Endothelial cell of umbilical vein (primary cell): ENCODE results near the gene NF2. TPM values are rescaled to one million over a fixed set of nuclear protein-coding genes. Genes with fewer than 3 reads are reported as not detected.

Experiments used
- BruUV-seq: library from RNA; stranded (reverse); fragments of 400-500 nt; replicated peaks from 2 replicates; lab custom pipeline; 2021; lab: Mats Ljungman, UMichigan
- CTCF ChIA-PET: fragments of 300-600, 350-600 bp; sonication (Branson Sonifier 250); formaldehyde crosslinking; loops from one replicate; lab custom pipeline; 2021; ENCODE audit warnings: antibody characterized with exemption, inconsistent platforms; lab: Charles Lee
- POLR2A ChIA-PET: fragments of 300-600, 350-600 bp; sonication (Branson Sonifier 250); formaldehyde crosslinking; loops from one replicate; lab custom pipeline; 2021; ENCODE audit warnings: antibody characterized with exemption, inconsistent platforms; lab: Charles Lee
- DNase-seq: peaks from one replicate; pipeline ENCODE4 v3.0.0-alpha.2; 2011; ENCODE audit warnings: low read depth, low spot score
- FAIRE-seq: peaks from 2 replicates; lab custom pipeline; 2011; peaks lifted over from hg19 to GRCh38; lab: Jason Lieb, UNC
- H2AFZ ChIP-seq: 2 replicates; pipeline ENCODE4 v1.6.0; 2012; ENCODE audit warnings: low read depth, low read length, control low read depth, inconsistent platforms
- H3K27ac ChIP-seq: 2 replicates; pipeline ENCODE4 v1.5.1; 2011; ENCODE audit warnings: low read depth, mild to moderate bottlenecking, control low read depth, low read length, moderate library complexity; ENCODE audit not compliant: insufficient read depth
- H3K27me3 ChIP-seq, 2 experiments: 2 replicates each; pipeline versions ENCODE4 v1.6.0 to v1.6.1; 2011; ENCODE audit warnings: low read length in 2 of 2, mixed read lengths in 1 of 2; ENCODE audit not compliant: control insufficient read depth in 2 of 2, insufficient read depth in 2 of 2
- H3K36me3 ChIP-seq, 2 experiments: 2 replicates in 1 of 2; 3 replicates in 1 of 2; pipeline ENCODE4 v1.5.1; 2011; ENCODE audit warnings: low read length in 2 of 2, mild to moderate bottlenecking in 1 of 2, moderate library complexity in 1 of 2; ENCODE audit not compliant: control insufficient read depth in 2 of 2, insufficient read depth in 2 of 2; ENCODE audit errors: extremely low read depth in 1 of 2
- H3K4me1 ChIP-seq: 3 replicates; pipeline ENCODE4 v1.5.1; 2011; ENCODE audit warnings: mild to moderate bottlenecking, low read length; ENCODE audit not compliant: control insufficient read depth, insufficient read depth; ENCODE audit errors: extremely low read depth
- H3K4me2 ChIP-seq: 2 replicates; pipeline ENCODE4 v1.6.1; 2011; ENCODE audit warnings: low read length, control low read depth, mixed read lengths; ENCODE audit not compliant: insufficient read depth
- H3K4me3 ChIP-seq, 3 experiments: fragments of 200-600 bp in 1 of 3; sonication (generic), shearing (Covaris generic) in 1 of 3; replicated peaks in 1 of 3; 2 replicates each; pipeline ENCODE4 v1.5.1; 2011 to 2016; ENCODE audit warnings: control low read depth in 3 of 3, low read length in 3 of 3, mild to moderate bottlenecking in 2 of 3, inconsistent platforms in 1 of 3, low read depth in 1 of 3, moderate library complexity in 1 of 3; ENCODE audit not compliant: insufficient read depth in 1 of 3
- H3K79me2 ChIP-seq: 2 replicates; pipeline ENCODE4 v1.6.0; 2012; ENCODE audit warnings: low read length, inconsistent platforms; ENCODE audit not compliant: control insufficient read depth, insufficient read depth
- H3K9ac ChIP-seq: replicated peaks from 2 replicates; pipeline ENCODE3; 2011; ENCODE audit warnings: low read length, control low read depth; ENCODE audit not compliant: insufficient read depth; ENCODE audit errors: extremely low read depth
- H3K9me1 ChIP-seq: replicated peaks from 3 replicates; pipeline ENCODE4 v1.6.0; 2011; ENCODE audit warnings: mild to moderate bottlenecking, low read length; ENCODE audit not compliant: control insufficient read depth, insufficient read depth; ENCODE audit errors: extremely low read depth
- H3K9me3 ChIP-seq: replicated peaks from 2 replicates; pipeline ENCODE4 v1.5.1; 2012; ENCODE audit warnings: low read length, inconsistent platforms; ENCODE audit not compliant: control insufficient read depth, insufficient read depth
- H4K20me1 ChIP-seq: replicated peaks from 2 replicates; pipeline ENCODE3; 2011; ENCODE audit warnings: mild to moderate bottlenecking, low read length; ENCODE audit not compliant: control insufficient read depth, insufficient read depth; ENCODE audit errors: extremely low read depth
- CTCF ChIP-seq, 2 donors: IDR thresholded peaks; 1 replicate in 1 of 2; 2 replicates in 1 of 2; pipeline ENCODE4 v1.5.1; 2011; ENCODE audit warnings: low read length in 2 of 2, mild to moderate bottlenecking in 2 of 2, moderate library complexity in 2 of 2, control low read depth in 1 of 2, inconsistent platforms in 1 of 2, low read depth in 1 of 2; ENCODE audit not compliant: insufficient read depth in 1 of 2; ENCODE audit errors: extremely low read depth in 1 of 2
- EZH2 ChIP-seq: IDR thresholded peaks from 2 replicates; pipeline ENCODE4 v1.6.1; 2012; ENCODE audit warnings: borderline replicate concordance, low read depth, mild to moderate bottlenecking, moderate library complexity, low read length, inconsistent platforms; ENCODE audit not compliant: severe bottlenecking
- FOS ChIP-seq: IDR thresholded peaks from 2 replicates; pipeline ENCODE4 v1.6.1; 2011; ENCODE audit warnings: mild to moderate bottlenecking, low read length, moderate library complexity, borderline replicate concordance; ENCODE audit not compliant: insufficient read depth
- GATA2 ChIP-seq: IDR thresholded peaks from 2 replicates; pipeline ENCODE4 v1.7.0; 2011; ENCODE audit warnings: low read depth, mild to moderate bottlenecking, moderate library complexity, mixed read lengths, low read length; ENCODE audit not compliant: insufficient read length, insufficient read depth
- JUN ChIP-seq: IDR thresholded peaks from 2 replicates; pipeline ENCODE4 v1.6.1; 2011; ENCODE audit warnings: borderline replicate concordance, low read depth; ENCODE audit not compliant: insufficient read length, insufficient read depth
- MYC ChIP-seq: IDR thresholded peaks from one replicate; pipeline ENCODE4 v1.6.1; 2011; ENCODE audit warnings: mild to moderate bottlenecking, low read depth, low read length
- POLR2A ChIP-seq: IDR thresholded peaks from 2 replicates; pipeline ENCODE4 v1.6.1; 2012; ENCODE audit warnings: low read depth, mild to moderate bottlenecking, control low read depth, low read length
- POLR2AphosphoS5 ChIP-seq: IDR thresholded peaks from 2 replicates; pipeline ENCODE4 v1.6.1; 2012; ENCODE audit warnings: low read depth, mild to moderate bottlenecking, control low read depth, low read length, moderate library complexity; ENCODE audit not compliant: insufficient read depth
- dilution Hi-C: fragments of 300-500 bp; cut with MboI; formaldehyde crosslinking; loops from one replicate; pipeline ENCODE4 v1.15.0; 2019; ENCODE audit warnings: low sequenced_read_pairs; ENCODE audit not compliant: extremely low pct_ligation_motif_present
- intact Hi-C: fragments of 100-400 bp; cut with micrococcal nuclease; formaldehyde crosslinking; loops from one replicate; pipeline ENCODE4 v1.10.0; 2022
- polyA plus RNA-seq, 4 experiments: library from polyadenylated mRNA; depleted of rRNA in 3 of 4; stranded (reverse) in 3 of 4; unstranded in 1 of 4; fragments of >200 nt; gene quantifications; 2 replicates each; pipeline versions ENCODE4 v1.2.1 to v1.2.3, GENCODE V29; 2011 to 2012; ENCODE audit warnings: missing spikeins in 1 of 4
- total RNA-seq: library from RNA; stranded (reverse); gene quantifications from 2 replicates; pipeline ENCODE4 v1.2.3, GENCODE V29; 2021
- TF ChIP-seq, protein P1 (sequence below): IDR thresholded peaks from 2 replicates; pipeline ENCODE4 v1.6.1; 2011; ENCODE audit not compliant: insufficient read depth, insufficient read length

The NF2 gene
- total and polyA plus RNA-seq, 2 donors (not counting 3 experiments of a cell fraction or from before 2014, with no cell fraction given): 27.8 to 115 TPM

- dilution Hi-C loops (no loop called here), intact Hi-C loops (no loop called here)
- FAIRE-seq: no peak
- Histone ChIP-seq H3K9me3 (no peaks in the 10 kb centered on the region), H4K20me1 (no peaks in the 10 kb centered on the region), H3K4me1 (peaks cover 6% of the 10 kb centered on the region), H3K9me1 (no peaks in the 10 kb centered on the region), H3K9ac (no peak overlapping the region), H3K4me3 (no peak overlapping the region), H3K27me3 (no peaks in the 10 kb centered on the region), H3K4me2 (no peak overlapping the region), H3K79me2 (no peaks in the 10 kb centered on the region), H3K27ac (no peak overlapping the region), H3K36me3 (peaks cover 5 to 28% of the 10 kb centered on the region in 2 experiments), H2AFZ (no peak overlapping the region)
- POLR2A ChIA-PET: no interaction called here
- BruUV-seq: no TSS peak
- no peak for DNase-seq
- CTCF ChIA-PET: no interaction called here
- TF ChIP-seq POLR2AphosphoS5 (no peak), JUN (no peak), MYC (no peak), EZH2 (no peak), GATA2 (no peak)
Measured at GRCh38 chr22:29559030-29559429, 44.4 kb upstream of the NF2 start.

- no peaks in the 10 kb centered on the region for H3K4me1 ChIP-seq
- no peak overlapping the region for H3K9ac ChIP-seq
- TF ChIP-seq CTCF (IDR thresholded peaks at IDR 0.05; ENCODE audit: extremely low read depth in 1 of 2, insufficient read depth in 1 of 2, low read depth in 1 of 2, low read length in 2 of 2) (no peak), GATA2 (no peak), EZH2 (no peak), POLR2AphosphoS5 (no peak), POLR2A (no peak), JUN (no peak), MYC (no peak), FOS (no peak)
- TF ChIP-seq, protein P1, sequence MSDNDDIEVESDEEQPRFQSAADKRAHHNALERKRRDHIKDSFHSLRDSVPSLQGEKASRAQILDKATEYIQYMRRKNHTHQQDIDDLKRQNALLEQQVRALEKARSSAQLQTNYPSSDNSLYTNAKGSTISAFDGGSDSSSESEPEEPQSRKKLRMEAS: no peak
- H3K27ac ChIP-seq: no peak overlapping the region
- FAIRE-seq: no peak
- dilution Hi-C loops (no loop called here), intact Hi-C loops (no loop called here)
- H2AFZ ChIP-seq: no peak overlapping the region
- H3K4me3 ChIP-seq: no peak overlapping the region
- H3K9me3 ChIP-seq: no peaks in the 10 kb centered on the region
- no peaks in the 10 kb centered on the region for H3K9me1 ChIP-seq
- no peak overlapping the region for H3K4me2 ChIP-seq
- H3K27me3 ChIP-seq: no peaks in the 10 kb centered on the region
- no peaks in the 10 kb centered on the region for H4K20me1 ChIP-seq
- peaks cover 5 to 28% of the 10 kb centered on the region in 2 experiments for H3K36me3 ChIP-seq
- no peaks in the 10 kb centered on the region for H3K79me2 ChIP-seq
- ChIA-PET POLR2A (no interaction called here), CTCF (no interaction called here)
- DNase-seq: no peak
- no TSS peak for BruUV-seq
Measured at GRCh38 chr22:29559853-29560252, 43.6 kb upstream of the NF2 start.
